ENCODE measurements around the gene DGCR8. TPM values are rescaled to one million over a fixed set of nuclear protein-coding genes. Genes with fewer than 3 reads are reported as not detected.

The DGCR8 gene
- total and polyA plus RNA-seq, 2 donors = 20.3 to 22.5 TPM

DNA sequence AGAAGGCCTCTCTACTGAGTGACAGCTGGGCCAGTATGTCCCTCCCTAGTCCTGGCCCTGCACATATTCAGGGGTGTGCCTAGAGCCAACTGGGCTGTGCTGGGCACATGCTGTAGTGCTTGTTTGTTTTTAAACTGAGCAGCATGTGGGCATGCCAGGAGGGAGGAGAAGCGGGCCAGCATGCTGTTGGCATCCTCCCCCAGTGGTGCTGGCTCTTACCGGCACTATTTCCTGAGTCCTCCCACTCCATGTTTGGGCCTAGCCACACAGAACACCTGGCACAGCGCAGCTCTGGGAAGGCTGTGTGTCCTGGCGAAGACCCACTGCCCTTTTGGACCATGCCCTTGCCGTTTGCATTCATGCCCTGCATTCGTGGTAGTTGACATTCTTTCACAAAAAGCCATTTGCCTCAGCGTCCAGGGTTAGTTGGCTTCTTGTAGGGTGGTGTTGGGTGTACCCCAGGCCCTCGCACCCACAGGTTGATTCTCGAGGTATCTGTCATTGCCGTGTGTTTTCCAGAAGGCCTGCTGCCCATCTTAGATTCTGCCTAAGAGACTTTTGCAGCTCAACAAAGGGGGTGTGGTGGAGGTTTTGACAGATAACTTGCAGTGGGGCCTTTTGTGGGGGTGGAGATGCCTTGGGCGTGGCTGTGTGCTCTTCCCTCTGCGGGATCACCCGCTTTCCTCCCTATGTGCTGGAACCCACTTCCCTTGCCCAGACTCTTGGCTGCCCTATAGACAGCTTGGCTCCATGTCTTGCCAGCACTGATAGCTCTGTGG is 13.6 kb downstream of the DGCR8 start:
- WGBS = 98% methylated on average over 13 of the region's 13 CpGs
- H3K27me3 ChIP-seq (ENCODE audit: control insufficient read depth in 2 of 2, insufficient read depth in 1 of 2, low read length in 1 of 2) = no peaks in the 10 kb centered on the region
- peaks cover 3 to 5% of the 10 kb centered on the region in 2 donors for H3K9me3 ChIP-seq (ENCODE audit: control insufficient read depth in 2 of 2, insufficient read depth in 1 of 2, low read length in 1 of 2)
- no peak for DNase-seq (ENCODE audit: low read depth in 6 of 9, low spot score in 9 of 9)
- H3K27ac ChIP-seq (ENCODE audit: low read depth in 1 of 2, low read length in 1 of 2) = no peak overlapping the region
- peaks cover under 1 to 7% of the 10 kb centered on the region in 2 donors for H3K4me1 ChIP-seq (ENCODE audit: control insufficient read depth in 2 of 2, insufficient read depth in 2 of 2, low read length in 2 of 2)
- H3K4me3 ChIP-seq (ENCODE audit: low read length in 2 of 2) = no peak overlapping the region
- peaks cover 80 to 96% of the 10 kb centered on the region in 2 donors for H3K36me3 ChIP-seq (ENCODE audit: control insufficient read depth in 2 of 2, insufficient read depth in 2 of 2, low read length in 1 of 2)

DNA sequence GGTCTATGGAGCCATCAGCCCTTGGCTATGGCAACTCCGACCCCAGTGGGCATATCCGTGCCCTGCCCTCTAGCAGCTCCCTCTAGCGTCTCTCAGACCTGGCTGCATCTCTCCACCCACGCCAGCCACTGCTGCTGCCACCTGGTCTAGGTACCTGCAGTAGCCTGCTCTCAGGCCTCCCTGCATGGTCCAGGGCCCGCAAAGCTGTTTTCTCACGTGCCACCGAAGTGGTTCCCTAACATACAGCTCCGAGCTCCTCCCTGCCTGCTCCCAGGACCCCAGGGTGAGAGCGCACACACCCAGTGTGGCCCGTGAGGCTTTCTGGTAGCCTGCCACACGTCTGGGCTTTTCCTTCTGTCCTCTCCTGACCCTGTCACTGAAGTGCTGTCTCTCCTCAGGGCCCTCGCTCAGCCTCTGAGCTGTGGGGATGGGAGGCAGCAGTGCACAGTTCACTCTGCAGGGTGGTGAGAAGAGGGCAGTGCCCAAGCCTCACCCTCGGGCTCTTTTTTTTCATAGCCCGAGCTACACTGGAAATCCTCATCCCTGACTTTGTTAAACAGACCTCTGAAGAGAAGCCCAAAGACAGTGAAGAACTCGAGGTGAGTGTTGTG is 14.3 kb downstream of the DGCR8 start:
- Histone ChIP-seq H3K36me3 (ENCODE audit: control insufficient read depth in 2 of 2, insufficient read depth in 2 of 2, low read length in 1 of 2) (peaks cover 76 to 96% of the 10 kb centered on the region in 2 donors), H3K4me3 (ENCODE audit: low read length in 2 of 2) (no peak overlapping the region), H3K4me1 (ENCODE audit: control insufficient read depth in 2 of 2, insufficient read depth in 2 of 2, low read length in 2 of 2) (peaks cover 8 to 14% of the 10 kb centered on the region in 2 donors), H3K27me3 (ENCODE audit: control insufficient read depth in 2 of 2, insufficient read depth in 1 of 2, low read length in 1 of 2) (no peaks in the 10 kb centered on the region), H3K27ac (ENCODE audit: low read depth in 1 of 2, low read length in 1 of 2) (no peak overlapping the region), H3K9me3 (ENCODE audit: control insufficient read depth in 2 of 2, insufficient read depth in 1 of 2, low read length in 1 of 2) (peaks cover 3 to 5% of the 10 kb centered on the region in 2 donors)
- WGBS = 98% methylated on average over 15 of the region's 15 CpGs
- DNase-seq (ENCODE audit: low read depth in 6 of 9, low spot score in 9 of 9) = no peak

DNA sequence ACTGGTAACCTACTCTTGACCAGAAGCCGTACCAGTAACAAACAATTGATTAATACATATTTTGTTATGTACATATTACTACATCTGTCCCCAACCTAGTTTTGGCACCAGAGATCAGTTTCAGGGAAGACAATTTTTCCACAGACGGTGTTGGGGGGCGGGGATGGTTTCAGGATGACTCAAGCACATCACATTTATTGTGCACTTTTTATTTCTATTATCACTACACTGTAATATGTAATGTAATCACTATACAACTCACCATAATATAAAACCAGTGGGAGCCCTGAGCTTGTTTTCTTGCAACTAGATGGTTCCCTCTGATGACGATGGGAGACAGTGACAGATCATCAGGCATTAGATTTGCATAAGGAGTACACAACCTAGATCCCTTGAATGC is 15.5 kb downstream of the DGCR8 start:
- no peak for DNase-seq (ENCODE audit: low read depth in 6 of 9, low spot score in 9 of 9)

DNA sequence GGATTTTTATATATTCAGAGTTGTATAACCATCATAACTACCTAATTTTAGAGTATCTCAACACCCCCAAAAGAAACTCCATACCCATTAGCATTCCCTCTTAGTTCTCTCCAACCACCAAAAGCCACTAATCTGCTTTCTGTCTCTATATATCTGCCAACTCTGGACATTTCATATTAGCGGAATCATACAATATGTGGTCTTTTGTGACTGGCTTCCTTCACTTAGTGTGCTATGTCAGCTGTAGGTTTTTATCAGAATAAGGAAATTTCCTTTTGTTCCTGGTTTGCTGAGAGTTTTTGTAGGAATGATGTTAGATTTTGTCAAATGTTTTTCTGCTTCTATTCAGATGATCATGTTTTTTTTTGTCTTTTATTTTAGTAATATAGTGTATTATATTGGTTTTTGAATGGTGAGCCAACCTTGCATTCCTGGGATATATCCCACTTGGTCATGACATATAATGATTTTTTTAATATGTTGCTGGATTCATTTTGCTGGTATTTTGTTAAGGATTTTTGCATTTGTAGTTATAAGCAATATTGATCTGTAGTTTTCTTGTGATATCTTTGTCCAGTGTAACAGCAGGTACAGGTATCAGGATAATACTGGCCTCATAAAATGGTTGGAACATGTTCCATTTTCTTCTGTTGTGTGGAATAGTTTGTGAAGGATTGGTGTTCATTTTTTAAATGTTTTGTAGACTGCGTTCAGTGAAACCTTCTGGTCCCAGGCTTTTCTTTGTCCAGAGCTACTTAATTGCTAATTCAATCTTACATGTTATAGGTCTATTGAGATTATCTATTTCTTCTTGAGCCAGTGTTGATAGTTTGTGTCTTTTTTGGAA is 16.8 kb downstream of the DGCR8 start:
- peaks cover 56 to 77% of the 10 kb centered on the region in 2 donors for H3K36me3 ChIP-seq (ENCODE audit: control insufficient read depth in 2 of 2, insufficient read depth in 2 of 2, low read length in 1 of 2)
- over 99% methylated on average over 2 of the region's 2 CpGs for WGBS
- H3K9me3 ChIP-seq (ENCODE audit: control insufficient read depth in 2 of 2, insufficient read depth in 1 of 2, low read length in 1 of 2) = peaks cover 3 to 5% of the 10 kb centered on the region in 2 donors
- no peak overlapping the region for H3K27ac ChIP-seq (ENCODE audit: low read depth in 1 of 2, low read length in 1 of 2)
- H3K4me3 ChIP-seq (ENCODE audit: low read length in 2 of 2) = no peak overlapping the region
- H3K4me1 ChIP-seq (ENCODE audit: control insufficient read depth in 2 of 2, insufficient read depth in 2 of 2, low read length in 2 of 2) = peaks cover 30 to 35% of the 10 kb centered on the region in 2 donors
- no peaks in the 10 kb centered on the region for H3K27me3 ChIP-seq (ENCODE audit: control insufficient read depth in 2 of 2, insufficient read depth in 1 of 2, low read length in 1 of 2)
- no peak for DNase-seq (ENCODE audit: low read depth in 6 of 9, low spot score in 9 of 9)

More for the DNA sequence above, 15.5 kb downstream of the DGCR8 start:
- H3K36me3 ChIP-seq (ENCODE audit: control insufficient read depth in 2 of 2, insufficient read depth in 2 of 2, low read length in 1 of 2) = peaks cover 66 to 90% of the 10 kb centered on the region in 2 donors
- peaks cover 20 to 22% of the 10 kb centered on the region in 2 donors for H3K4me1 ChIP-seq (ENCODE audit: control insufficient read depth in 2 of 2, insufficient read depth in 2 of 2, low read length in 2 of 2)
- no peaks in the 10 kb centered on the region for H3K27me3 ChIP-seq (ENCODE audit: control insufficient read depth in 2 of 2, insufficient read depth in 1 of 2, low read length in 1 of 2)
- WGBS = 97% methylated on average over 4 of the region's 4 CpGs
- no peak overlapping the region for H3K27ac ChIP-seq (ENCODE audit: low read depth in 1 of 2, low read length in 1 of 2)
- no peak overlapping the region for H3K4me3 ChIP-seq (ENCODE audit: low read length in 2 of 2)
- peaks cover 3 to 5% of the 10 kb centered on the region in 2 donors for H3K9me3 ChIP-seq (ENCODE audit: control insufficient read depth in 2 of 2, insufficient read depth in 1 of 2, low read length in 1 of 2)

DNA sequence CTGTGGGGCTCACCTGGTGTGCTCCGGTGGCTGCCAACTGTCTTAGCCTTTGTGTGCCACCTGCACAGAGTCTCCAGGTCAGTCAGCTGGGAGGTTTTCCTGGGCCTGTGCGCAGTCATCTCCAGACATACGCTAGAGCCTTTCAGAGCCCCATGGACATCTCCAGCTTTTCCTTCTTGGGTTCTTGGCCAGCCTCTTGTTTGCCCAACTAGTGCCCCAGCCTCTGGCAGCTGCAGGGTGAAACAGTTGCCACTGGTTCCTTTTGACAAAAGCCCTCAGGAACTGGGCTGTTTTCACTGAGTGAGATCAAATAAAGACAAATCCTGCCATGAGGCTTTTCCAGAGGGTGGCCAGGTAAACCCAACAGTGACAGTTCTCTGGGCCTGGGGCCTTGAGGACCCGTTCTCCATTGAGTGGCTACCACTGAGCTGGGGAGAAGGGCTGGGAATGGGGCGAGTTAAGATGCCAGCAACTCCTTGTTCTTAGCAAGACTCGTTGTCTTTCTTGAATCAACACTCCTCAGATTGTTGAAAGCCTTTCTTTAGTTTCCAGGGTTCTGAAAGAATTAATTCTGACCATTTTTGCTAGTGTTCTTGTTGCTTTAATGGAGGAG is 19.2 kb downstream of the DGCR8 start:
- Histone ChIP-seq H3K36me3 (ENCODE audit: control insufficient read depth in 2 of 2, insufficient read depth in 2 of 2, low read length in 1 of 2) (peaks cover 43 to 69% of the 10 kb centered on the region in 2 donors), H3K4me1 (ENCODE audit: control insufficient read depth in 2 of 2, insufficient read depth in 2 of 2, low read length in 2 of 2) (peaks cover 30 to 43% of the 10 kb centered on the region in 2 donors), H3K9me3 (ENCODE audit: control insufficient read depth in 2 of 2, insufficient read depth in 1 of 2, low read length in 1 of 2) (peaks cover 2 to 3% of the 10 kb centered on the region in 2 donors), H3K4me3 (ENCODE audit: low read length in 2 of 2) (no peak overlapping the region), H3K27ac (ENCODE audit: low read depth in 1 of 2, low read length in 1 of 2) (peak overlapping the region; percentile 58 to 73), H3K27me3 (ENCODE audit: control insufficient read depth in 2 of 2, insufficient read depth in 1 of 2, low read length in 1 of 2) (no peaks in the 10 kb centered on the region)
- 91% methylated on average over 6 of the region's 6 CpGs for WGBS
- DNase-seq (ENCODE audit: low read depth in 6 of 9, low spot score in 9 of 9) = no peak

DNA sequence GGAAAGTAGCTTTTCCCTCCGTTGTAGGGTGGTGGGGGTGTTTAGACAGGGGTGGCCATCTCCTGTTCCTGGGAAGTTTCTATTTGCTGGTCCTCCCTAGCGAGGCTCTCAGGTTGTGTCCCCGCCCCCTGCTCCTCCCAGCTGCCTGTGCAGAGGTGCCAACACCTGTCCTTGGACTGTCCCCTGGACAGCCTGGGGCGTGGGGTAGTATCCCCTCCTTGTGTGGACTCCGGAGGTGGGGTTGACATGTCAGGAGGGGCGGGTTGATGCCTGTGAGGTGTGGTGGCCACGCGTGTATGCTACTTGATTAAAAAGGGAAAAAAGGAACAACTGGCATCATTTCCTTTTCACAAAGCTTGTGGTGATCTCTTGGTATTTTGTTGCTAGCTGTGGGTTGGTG is 21.6 kb downstream of the DGCR8 start:
- DNase-seq (ENCODE audit: low read depth in 6 of 9, low spot score in 9 of 9) = no peak
- no peak overlapping the region for H3K27ac ChIP-seq (ENCODE audit: low read depth in 1 of 2, low read length in 1 of 2)
- peaks cover 30 to 43% of the 10 kb centered on the region in 2 donors for H3K4me1 ChIP-seq (ENCODE audit: control insufficient read depth in 2 of 2, insufficient read depth in 2 of 2, low read length in 2 of 2)
- no peaks in the 10 kb centered on the region for H3K27me3 ChIP-seq (ENCODE audit: control insufficient read depth in 2 of 2, insufficient read depth in 1 of 2, low read length in 1 of 2)
- no peak overlapping the region for H3K4me3 ChIP-seq (ENCODE audit: low read length in 2 of 2)
- H3K9me3 ChIP-seq (ENCODE audit: control insufficient read depth in 2 of 2, insufficient read depth in 1 of 2, low read length in 1 of 2) = no peaks in the 10 kb centered on the region
- 82% methylated on average over 8 of the region's 8 CpGs for WGBS
- H3K36me3 ChIP-seq (ENCODE audit: control insufficient read depth in 2 of 2, insufficient read depth in 2 of 2, low read length in 1 of 2) = peaks cover 44 to 70% of the 10 kb centered on the region in 2 donors

DNA sequence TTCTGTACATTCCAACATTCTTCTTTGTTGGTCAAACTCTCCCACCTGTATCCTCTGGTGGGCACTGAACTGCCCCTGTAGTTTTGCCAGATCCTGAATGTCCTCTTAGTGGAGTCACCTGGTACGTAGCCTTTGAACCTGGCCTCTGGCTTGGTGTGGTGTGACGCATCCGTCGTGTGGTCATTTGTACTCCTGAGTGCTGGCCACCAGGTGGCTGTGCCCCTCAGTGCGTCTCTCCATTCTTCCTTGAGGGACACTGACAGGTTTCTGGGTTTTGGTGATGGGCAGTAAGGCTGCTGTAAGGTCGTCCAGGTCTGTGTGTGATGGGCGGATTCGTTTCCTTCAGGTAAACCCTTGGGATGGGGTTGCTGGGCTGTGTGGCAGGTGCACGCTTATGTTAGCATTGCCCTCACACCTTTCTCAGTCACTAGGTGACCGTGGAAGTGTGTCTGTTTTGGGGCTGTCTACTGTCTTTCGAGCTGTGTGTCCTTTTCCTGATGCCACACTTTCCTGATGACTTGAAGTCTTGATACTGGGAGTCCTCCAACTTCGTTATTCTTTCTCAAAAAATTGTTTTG is 22.3 kb downstream of the DGCR8 start:
- Histone ChIP-seq H3K4me3 (ENCODE audit: low read length in 2 of 2) (no peak overlapping the region), H3K9me3 (ENCODE audit: control insufficient read depth in 2 of 2, insufficient read depth in 1 of 2, low read length in 1 of 2) (no peaks in the 10 kb centered on the region), H3K27ac (ENCODE audit: low read depth in 1 of 2, low read length in 1 of 2) (no peak overlapping the region), H3K4me1 (ENCODE audit: control insufficient read depth in 2 of 2, insufficient read depth in 2 of 2, low read length in 2 of 2) (peaks cover 30 to 43% of the 10 kb centered on the region in 2 donors), H3K36me3 (ENCODE audit: control insufficient read depth in 2 of 2, insufficient read depth in 2 of 2, low read length in 1 of 2) (peaks cover 50 to 70% of the 10 kb centered on the region in 2 donors), H3K27me3 (ENCODE audit: control insufficient read depth in 2 of 2, insufficient read depth in 1 of 2, low read length in 1 of 2) (no peaks in the 10 kb centered on the region)
- no peak for DNase-seq (ENCODE audit: low read depth in 6 of 9, low spot score in 9 of 9)
- 97% methylated on average over 12 of the region's 12 CpGs for whole genome bisulfite sequencing

DNA sequence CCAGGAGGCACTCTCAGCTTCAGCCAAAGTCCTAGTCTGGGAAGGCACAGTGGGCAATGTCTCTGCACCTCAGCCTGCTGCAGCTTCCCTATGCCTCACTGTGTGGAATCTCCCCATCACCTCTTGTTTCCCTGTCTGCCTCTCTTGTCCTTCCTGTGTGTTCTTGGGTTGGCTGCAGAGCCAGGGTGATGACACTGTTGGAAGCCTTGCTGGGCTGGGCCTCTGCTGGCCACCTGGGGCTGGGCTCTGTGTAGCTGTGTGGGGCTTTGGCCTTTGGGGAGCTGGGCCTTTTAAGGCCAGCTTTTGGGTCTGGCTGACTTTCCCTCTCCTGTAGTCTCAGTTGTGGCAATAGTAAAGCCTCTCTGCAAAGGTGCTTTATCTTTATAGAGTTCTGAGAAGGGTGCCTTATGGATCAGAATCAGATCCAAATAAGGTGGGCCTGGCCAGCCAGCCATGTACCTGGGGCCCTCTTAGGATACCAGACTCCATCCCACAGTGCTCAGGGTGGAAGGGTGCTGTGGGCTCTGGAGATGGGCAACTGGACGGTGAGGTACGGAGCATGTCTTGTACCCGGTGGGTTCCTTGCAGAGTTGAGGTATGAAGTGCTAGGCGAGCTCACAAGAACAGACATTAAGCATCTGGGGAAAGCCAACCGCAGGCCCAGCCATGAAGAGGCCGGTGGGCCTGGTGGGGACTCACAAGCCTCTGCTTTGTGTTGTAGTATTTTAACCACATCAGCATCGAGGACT is 25.6 kb downstream of the DGCR8 start:
- Histone ChIP-seq H3K36me3 (ENCODE audit: control insufficient read depth in 2 of 2, insufficient read depth in 2 of 2, low read length in 1 of 2) (peaks cover 78 to 80% of the 10 kb centered on the region in 2 donors), H3K4me1 (ENCODE audit: control insufficient read depth in 2 of 2, insufficient read depth in 2 of 2, low read length in 2 of 2) (peaks cover 12 to 33% of the 10 kb centered on the region in 2 donors), H3K27me3 (ENCODE audit: control insufficient read depth in 2 of 2, insufficient read depth in 1 of 2, low read length in 1 of 2) (no peaks in the 10 kb centered on the region), H3K9me3 (ENCODE audit: control insufficient read depth in 2 of 2, insufficient read depth in 1 of 2, low read length in 1 of 2) (no peaks in the 10 kb centered on the region), H3K4me3 (ENCODE audit: low read length in 2 of 2) (no peak overlapping the region), H3K27ac (ENCODE audit: low read depth in 1 of 2, low read length in 1 of 2) (no peak overlapping the region)
- WGBS = 98% methylated on average over 7 of the region's 7 CpGs
- no peak for DNase-seq (ENCODE audit: low read depth in 6 of 9, low spot score in 9 of 9)
